ENCODE measurements around the gene BHLHE41. TPM values are rescaled to one million over a fixed set of nuclear protein-coding genes. Genes with fewer than 3 reads are reported as not detected.
A peak's percentile ranks its signal among the peaks of the same experiment; 100 is the strongest.

The BHLHE41 gene
- total and polyA plus RNA-seq, 2 of the 4 experiments (the other 2 are of a cell fraction), result 0.72 to 3.8 TPM

DNA sequence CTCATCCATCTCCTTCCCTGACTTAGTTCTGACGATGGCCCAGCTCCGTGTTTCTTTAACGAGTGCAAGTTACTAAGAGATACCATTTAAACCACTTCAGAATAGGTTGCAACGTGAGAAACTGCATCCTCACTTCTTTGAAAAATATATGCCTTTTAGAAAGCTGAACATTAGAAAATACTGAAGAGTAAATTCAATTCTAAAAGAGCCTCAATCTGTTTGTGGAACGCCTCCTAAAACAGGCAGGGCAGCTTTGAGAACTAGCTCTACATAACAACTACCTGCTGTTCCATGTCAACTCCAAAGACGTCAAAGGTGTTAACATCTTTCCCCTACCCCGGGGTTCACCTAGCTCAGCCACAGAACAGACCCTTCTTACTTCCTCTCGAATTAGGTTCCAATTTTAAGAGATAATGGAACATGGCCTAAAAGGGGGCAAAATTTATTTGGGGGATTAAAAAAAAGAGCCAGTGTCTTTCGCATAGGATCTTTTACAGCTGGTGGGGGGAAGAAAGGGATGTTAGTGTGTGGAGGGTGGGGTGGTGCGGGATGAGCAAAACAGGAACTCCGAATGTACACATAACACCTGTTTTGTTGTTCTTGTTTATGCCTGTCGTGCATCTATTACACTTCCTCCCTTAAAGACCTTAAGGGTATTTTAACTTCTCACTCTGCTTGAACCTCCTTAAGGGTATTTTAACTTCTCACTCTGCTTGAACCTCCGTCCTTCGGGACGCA is 3.3 kb downstream of the BHLHE41 start:
- Histone ChIP-seq H3K56ac (ENCODE audit: extremely low read depth, insufficient read depth, low read length) (no peak overlapping the region), H3K36me3 (ENCODE audit: control insufficient read depth, insufficient read depth, low read length) (no peaks in the 10 kb centered on the region), H4K20me1 (ENCODE audit: insufficient read depth, low read length) (no peaks in the 10 kb centered on the region), H4K91ac (ENCODE audit: insufficient read depth, low read depth, low read length) (no peak overlapping the region), H3K79me1 (ENCODE audit: low read depth in 1 of 2, low read length in 2 of 2) (no peaks in the 10 kb centered on the region), H3K9ac (ENCODE audit: low read depth, low read length) (0 out of 2 replicates have a peak overlapping the region, but pooled peaks have one; percentile 46), H2BK5ac (ENCODE audit: low read depth, low read length, poor library complexity, severe bottlenecking) (no peak overlapping the region), H3K14ac (replicated peaks; ENCODE audit: low read depth, low read length) (no peak overlapping the region), H3K4me3 (ENCODE audit: insufficient read depth, low read depth, low read length) (peak overlapping the region; percentile 46), H4K8ac (ENCODE audit: low read depth in 2 of 2, low read length in 2 of 2) (no peak overlapping the region), H2BK120ac (ENCODE audit: low read depth, low read length) (no peak overlapping the region), H3K4me1 (ENCODE audit: control insufficient read depth, insufficient read depth, low read length) (no peaks in the 10 kb centered on the region), H3K27ac (ENCODE audit: insufficient read depth, low read length) (no peak overlapping the region), H3K9me1 (ENCODE audit: insufficient read depth, low read length) (no peaks in the 10 kb centered on the region), H3K23ac (ENCODE audit: low read depth, low read length) (no peak overlapping the region), H2AFZ (replicated peaks; ENCODE audit: low read length, poor library complexity) (peak overlapping the region; percentile 82), H2AK9ac (replicated peaks; ENCODE audit: low read depth, low read length, poor library complexity) (no peak overlapping the region), H2AK5ac (ENCODE audit: low read depth, low read length) (no peak overlapping the region), H3K18ac (ENCODE audit: low read depth, low read length) (no peak overlapping the region), H3K4me2 (ENCODE audit: low read depth, low read length) (peak overlapping the region; percentile 66; the same call in 1 of the 2 replicates), H4K5ac (ENCODE audit: low read depth, low read length) (no peak overlapping the region), H2BK15ac (ENCODE audit: low read depth, low read length) (no peak overlapping the region), H2BK20ac (ENCODE audit: low read depth, low read length) (no peak overlapping the region), H3K9me3 (ENCODE audit: control insufficient read depth, insufficient read depth, low read length) (no peaks in the 10 kb centered on the region), H3K27me3 (ENCODE audit: control insufficient read depth, insufficient read depth, low read length) (peaks cover 6% of the 10 kb centered on the region), H3K4ac (ENCODE audit: low read depth, low read length) (no peak overlapping the region)
- no TSS peak for BruUV-seq (replicated peaks)
- TF ChIP-seq MAZ (IDR thresholded peaks at IDR 0.05; ENCODE audit: borderline replicate concordance, low read depth, low read length) (no peak), RFX5 (IDR thresholded peaks at IDR 0.05; ENCODE audit: low read depth, low read length) (no peak), CEBPB (IDR thresholded peaks at IDR 0.05; ENCODE audit: low read depth, low read length) (no peak), SMC3 (IDR thresholded peaks at IDR 0.05; ENCODE audit: low read depth, low read length) (no peak), MAFK (IDR thresholded peaks at IDR 0.05; ENCODE audit: low read depth, low read length) (no peak)
- TF ChIP-seq, protein P1, sequence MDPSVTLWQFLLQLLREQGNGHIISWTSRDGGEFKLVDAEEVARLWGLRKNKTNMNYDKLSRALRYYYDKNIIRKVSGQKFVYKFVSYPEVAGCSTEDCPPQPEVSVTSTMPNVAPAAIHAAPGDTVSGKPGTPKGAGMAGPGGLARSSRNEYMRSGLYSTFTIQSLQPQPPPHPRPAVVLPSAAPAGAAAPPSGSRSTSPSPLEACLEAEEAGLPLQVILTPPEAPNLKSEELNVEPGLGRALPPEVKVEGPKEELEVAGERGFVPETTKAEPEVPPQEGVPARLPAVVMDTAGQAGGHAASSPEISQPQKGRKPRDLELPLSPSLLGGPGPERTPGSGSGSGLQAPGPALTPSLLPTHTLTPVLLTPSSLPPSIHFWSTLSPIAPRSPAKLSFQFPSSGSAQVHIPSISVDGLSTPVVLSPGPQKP (IDR thresholded peaks at IDR 0.05; ENCODE audit: borderline replicate concordance, low read depth, low read length), result no peak
- dilution Hi-C loops (cut with HindIII; ENCODE audit: low sequenced_read_pairs, unreplicated experiment), result no loop called here
- no CpG with 5 or more reads among the region's 15 CpGs for WGBS, 2 experiments (ENCODE audit: extremely low coverage in 2 of 2, insufficient read length in 1 of 2)
- ATAC-seq (ENCODE audit: low read depth), result no peak
- in situ Hi-C loops (cut with MboI; ENCODE audit: low sequenced_read_pairs), result loop anchor here (10.0 kb wide), 1 partner anchor 533 kb away; no protein-coding TSS in a partner anchor
- no peak for DNase-seq
- intact Hi-C loops (cut with micrococcal nuclease), result loop anchor here (1.0 to 5.0 kb wide), 3 partner anchors 106 to 313 kb away; no protein-coding TSS in a partner anchor
- ChIA-PET CTCF (interaction anchor here (1.0 to 3.0 kb wide), 4 partner anchors 345 to 580 kb away, joined by 3 to 12 read pairs (median 6); no protein-coding TSS in a partner anchor), POLR2A (ENCODE audit: unreplicated experiment) (no interaction called here)
